Measurements from ENCODE around the gene ZNF664.

DNA sequence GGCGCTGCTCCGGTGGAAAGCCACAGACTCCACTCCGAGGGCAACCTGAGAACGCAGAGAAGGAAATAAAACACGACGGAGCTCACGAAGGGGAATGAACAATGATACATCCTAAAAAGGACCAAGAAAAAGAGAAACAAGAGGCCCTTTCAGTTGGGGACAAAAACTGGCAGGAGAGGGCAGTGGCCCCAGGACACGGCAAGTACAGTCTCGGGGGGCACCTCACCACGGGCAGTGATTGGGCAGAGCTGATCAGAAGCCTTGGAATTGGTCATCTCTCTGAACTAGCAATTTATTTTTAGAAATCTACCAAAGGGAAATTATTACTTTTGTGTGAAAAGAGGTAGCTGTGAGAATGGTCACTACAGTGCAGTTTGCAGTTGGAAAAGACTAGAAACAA lies 28.3 kb upstream of the ZNF664 start:
- no peak for TF ChIP-seq POLR2A (IDR thresholded peaks at IDR 0.05)
- TF ChIP-seq, protein P1, sequence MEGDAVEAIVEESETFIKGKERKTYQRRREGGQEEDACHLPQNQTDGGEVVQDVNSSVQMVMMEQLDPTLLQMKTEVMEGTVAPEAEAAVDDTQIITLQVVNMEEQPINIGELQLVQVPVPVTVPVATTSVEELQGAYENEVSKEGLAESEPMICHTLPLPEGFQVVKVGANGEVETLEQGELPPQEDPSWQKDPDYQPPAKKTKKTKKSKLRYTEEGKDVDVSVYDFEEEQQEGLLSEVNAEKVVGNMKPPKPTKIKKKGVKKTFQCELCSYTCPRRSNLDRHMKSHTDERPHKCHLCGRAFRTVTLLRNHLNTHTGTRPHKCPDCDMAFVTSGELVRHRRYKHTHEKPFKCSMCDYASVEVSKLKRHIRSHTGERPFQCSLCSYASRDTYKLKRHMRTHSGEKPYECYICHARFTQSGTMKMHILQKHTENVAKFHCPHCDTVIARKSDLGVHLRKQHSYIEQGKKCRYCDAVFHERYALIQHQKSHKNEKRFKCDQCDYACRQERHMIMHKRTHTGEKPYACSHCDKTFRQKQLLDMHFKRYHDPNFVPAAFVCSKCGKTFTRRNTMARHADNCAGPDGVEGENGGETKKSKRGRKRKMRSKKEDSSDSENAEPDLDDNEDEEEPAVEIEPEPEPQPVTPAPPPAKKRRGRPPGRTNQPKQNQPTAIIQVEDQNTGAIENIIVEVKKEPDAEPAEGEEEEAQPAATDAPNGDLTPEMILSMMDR (IDR thresholded peaks at IDR 0.05), result no peak

Measured in esophagus squamous epithelium (tissue), 4 donors.